GM19193 (cell line): ENCODE results near the gene RAD51AP2.

ENCODE experiments used
- POLR2A ChIP-seq: IDR thresholded peaks from 4 replicates; pipeline ENCODE4 v1.6.1; 2011; ENCODE audit not compliant: insufficient read depth, insufficient read length; ENCODE audit errors: extremely low read depth

Gene RAD51AP2

GRCh38 chr2:17506736-17507616 is 11.3 kb downstream of the RAD51AP2 start:
- no peak for TF ChIP-seq POLR2A

- TF ChIP-seq POLR2A, result no peak
Observed at GRCh38 chr2:17497718-17498117, 20.5 kb downstream of the RAD51AP2 start.

- TF ChIP-seq POLR2A, result no peak
Observed at GRCh38 chr2:17495590-17495989, 22.6 kb downstream of the RAD51AP2 start.

- TF ChIP-seq POLR2A, result no peak
Observed at GRCh38 chr2:17483496-17483895, 34.7 kb downstream of the RAD51AP2 start.

- no peak for TF ChIP-seq POLR2A
Observed at GRCh38 chr2:17482651-17483050, 35.6 kb downstream of the RAD51AP2 start.

GRCh38 chr2:17479875-17480274 is 38.4 kb downstream of the RAD51AP2 start:
- no peak for TF ChIP-seq POLR2A

- TF ChIP-seq POLR2A, result no peak
Observed at GRCh38 chr2:17476830-17477229, 41.4 kb downstream of the RAD51AP2 start.

- no peak for TF ChIP-seq POLR2A
Observed at GRCh38 chr2:17476064-17476463, 42.2 kb downstream of the RAD51AP2 start.

GRCh38 chr2:17475286-17475685 is 43.0 kb downstream of the RAD51AP2 start:
- no peak for TF ChIP-seq POLR2A

GRCh38 chr2:17471979-17472378 is 46.3 kb downstream of the RAD51AP2 start:
- no peak for TF ChIP-seq POLR2A

- TF ChIP-seq POLR2A, result no peak
Observed at GRCh38 chr2:17470855-17471641, 47.2 kb downstream of the RAD51AP2 start.

- TF ChIP-seq POLR2A, result no peak
Observed at GRCh38 chr2:17461087-17461475, 57.2 kb downstream of the RAD51AP2 start.
